DOHH2 (cell line): Measurements from ENCODE around the gene BUD13.

ENCODE experiments used
- H3F3A ChIP-seq: fragments of 200-600 bp; sonication (generic), shearing (Covaris generic); 2 replicates; pipeline ENCODE4 v1.6.0; 2016; ENCODE audit warnings: antibody characterized with exemption, mild to moderate bottlenecking; ENCODE audit not compliant: control insufficient read depth, insufficient read depth
- H3K27ac ChIP-seq: fragments of 200-600 bp; sonication (generic); 2 replicates; pipeline ENCODE4 v1.5.1; 2014; ENCODE audit warnings: low read depth, mild to moderate bottlenecking, low read length, moderate library complexity
- H3K27me3 ChIP-seq: fragments of 200-600 bp; sonication (generic); 2 replicates; pipeline ENCODE4 v1.6.1; 2014; ENCODE audit warnings: mild to moderate bottlenecking, low read length, mixed read lengths; ENCODE audit not compliant: control insufficient read depth
- H3K36me3 ChIP-seq: fragments of 200-600 bp; sonication (generic); 2 replicates; pipeline ENCODE4 v1.6.1; 2014; ENCODE audit warnings: mild to moderate bottlenecking, low read length, moderate library complexity, mixed read lengths; ENCODE audit not compliant: control insufficient read depth
- H3K4me1 ChIP-seq: fragments of 200-600 bp; sonication (generic); 2 replicates; pipeline ENCODE4 v1.6.1; 2014; ENCODE audit warnings: mild to moderate bottlenecking, low read length, mixed read lengths; ENCODE audit not compliant: control insufficient read depth
- H3K4me2 ChIP-seq: fragments of 200-600 bp; sonication (generic); 2 replicates; pipeline ENCODE4 v1.6.0; 2014; ENCODE audit warnings: mild to moderate bottlenecking, low read length, moderate library complexity
- H3K4me3 ChIP-seq: fragments of 200-600 bp; sonication (generic); 2 replicates; pipeline ENCODE4 v1.5.1; 2014; ENCODE audit warnings: mild to moderate bottlenecking, low read length, mixed read lengths
- H3K79me2 ChIP-seq: fragments of 200-600 bp; sonication (generic); 2 replicates; pipeline ENCODE4 v1.6.1; 2014; ENCODE audit warnings: mild to moderate bottlenecking, low read length, mixed read lengths; ENCODE audit not compliant: control insufficient read depth
- H3K9me2 ChIP-seq: fragments of 200-600 bp; sonication (generic); replicated peaks from 2 replicates; pipeline ENCODE4 v1.6.1; 2014; ENCODE audit warnings: mild to moderate bottlenecking, low read length, mixed read lengths; ENCODE audit not compliant: control insufficient read depth
- H3K9me3 ChIP-seq: fragments of 200-600 bp; sonication (generic); 2 replicates; pipeline ENCODE4 v1.6.1; 2014; ENCODE audit warnings: antibody characterized with exemption, low read length, mixed read lengths; ENCODE audit not compliant: control insufficient read depth, insufficient read depth
- H4K20me1 ChIP-seq: fragments of 200-600 bp; sonication (generic); 2 replicates; pipeline ENCODE4 v1.6.0; 2014; ENCODE audit warnings: low read depth, mild to moderate bottlenecking, antibody characterized with exemption, low read length, moderate library complexity; ENCODE audit not compliant: control insufficient read depth, insufficient read depth
- CTCF ChIP-seq: fragments of 200-600 bp; sonication (generic); IDR thresholded peaks from one replicate; pipeline ENCODE4 v1.5.1; 2014; ENCODE audit warnings: antibody characterized with exemption, mild to moderate bottlenecking, low read depth, low read length; ENCODE audit not compliant: poor library complexity, severe bottlenecking
- EZH2phosphoT487 ChIP-seq: fragments of 200-600 bp; sonication (generic); IDR thresholded peaks from 2 replicates; pipeline ENCODE4 v1.6.1; 2017; ENCODE audit warnings: borderline replicate concordance, mild to moderate bottlenecking, antibody characterized with exemption, low read length, moderate library complexity, mixed read lengths

Gene BUD13

GRCh38 chr11:116786326-116786725 is 13.5 kb upstream of the BUD13 start:
- no peak overlapping the region for H3K27ac ChIP-seq
- peaks cover 21% of the 10 kb centered on the region for H3K4me1 ChIP-seq
- no peaks in the 10 kb centered on the region for H3F3A ChIP-seq
- no peaks in the 10 kb centered on the region for H3K9me3 ChIP-seq
- peaks cover 63% of the 10 kb centered on the region for H3K36me3 ChIP-seq
- no peaks in the 10 kb centered on the region for H3K9me2 ChIP-seq
- peak overlapping the region; percentile 95 for H3K4me3 ChIP-seq
- no peak for TF ChIP-seq EZH2phosphoT487
- no peaks in the 10 kb centered on the region for H4K20me1 ChIP-seq
- H3K27me3 ChIP-seq: no peaks in the 10 kb centered on the region
- peaks cover 28% of the 10 kb centered on the region for H3K79me2 ChIP-seq
- peak overlapping the region; percentile 77 for H3K4me2 ChIP-seq

- no peak overlapping the region for H3K4me2 ChIP-seq
These were observed 9.9 kb upstream of the BUD13 start for GRCh38 chr11:116782728-116783127.

GRCh38 chr11:116778556-116778955 is 5.8 kb upstream of the BUD13 start:
- no peaks in the 10 kb centered on the region for H3K9me3 ChIP-seq
- peaks cover 13% of the 10 kb centered on the region for H3K4me1 ChIP-seq
- H3F3A ChIP-seq: peaks cover 15% of the 10 kb centered on the region; the same call in 1 of the 2 replicates
- no peak overlapping the region for H3K4me3 ChIP-seq
- H4K20me1 ChIP-seq: no peaks in the 10 kb centered on the region
- peaks cover 75% of the 10 kb centered on the region for H3K36me3 ChIP-seq
- no peak overlapping the region for H3K4me2 ChIP-seq
- no peaks in the 10 kb centered on the region for H3K27me3 ChIP-seq
- no peak overlapping the region for H3K27ac ChIP-seq
- no peaks in the 10 kb centered on the region for H3K9me2 ChIP-seq
- H3K79me2 ChIP-seq: no peaks in the 10 kb centered on the region
- TF ChIP-seq CTCF: no peak
- no peak for TF ChIP-seq EZH2phosphoT487

More at GRCh38 chr11:116782728-116783127, 9.9 kb upstream of the BUD13 start:
- H3K79me2 ChIP-seq: peaks cover 24% of the 10 kb centered on the region
- no peaks in the 10 kb centered on the region for H4K20me1 ChIP-seq
- no peaks in the 10 kb centered on the region for H3K9me2 ChIP-seq
- no peak overlapping the region for H3K27ac ChIP-seq
- H3K27me3 ChIP-seq: no peaks in the 10 kb centered on the region
- no peaks in the 10 kb centered on the region for H3K9me3 ChIP-seq
- peaks cover 97% of the 10 kb centered on the region for H3K36me3 ChIP-seq
- TF ChIP-seq EZH2phosphoT487: no peak
- no peak for TF ChIP-seq CTCF
- 0 out of 2 replicates have a peak, but pooled peaks cover 2% of the 10 kb centered on the region for H3F3A ChIP-seq
- peaks cover 11% of the 10 kb centered on the region for H3K4me1 ChIP-seq
- H3K4me3 ChIP-seq: no peak overlapping the region

GRCh38 chr11:116777056-116777455 is 4.3 kb upstream of the BUD13 start:
- TF ChIP-seq CTCF: no peak
- Histone ChIP-seq H3K27me3 (no peaks in the 10 kb centered on the region), H3K4me1 (peaks cover 16% of the 10 kb centered on the region), H3K4me3 (no peak overlapping the region), H3K9me2 (no peaks in the 10 kb centered on the region), H3F3A (peaks cover 16% of the 10 kb centered on the region; the same call in 1 of the 2 replicates), H3K36me3 (peaks cover 64% of the 10 kb centered on the region), H3K27ac (no peak overlapping the region), H3K9me3 (no peaks in the 10 kb centered on the region), H3K79me2 (peaks cover 7% of the 10 kb centered on the region), H4K20me1 (no peaks in the 10 kb centered on the region), H3K4me2 (no peak overlapping the region)
